ENCODE data around the gene TTYH3.

TTYH3 gene

GRCh38 chr7:2632733-2633537 lies 1.1 kb downstream of the TTYH3 start:
- no peak for TF ChIP-seq GATA2 (IDR thresholded peaks at IDR 0.05; ENCODE audit: low read depth, low read length)
- no peak for TF ChIP-seq GATA3 (IDR thresholded peaks at IDR 0.05; ENCODE audit: low read depth, low read length)

- TF ChIP-seq GATA3 (IDR thresholded peaks at IDR 0.05; ENCODE audit: low read depth, low read length) (no peak), GATA2 (IDR thresholded peaks at IDR 0.05; ENCODE audit: low read depth, low read length) (no peak)
Observed at GRCh38 chr7:2633538-2634266, 1.9 kb downstream of the TTYH3 start.

GRCh38 chr7:2634267-2635145 lies 2.7 kb downstream of the TTYH3 start:
- TF ChIP-seq GATA3 (IDR thresholded peaks at IDR 0.05; ENCODE audit: low read depth, low read length) (no peak), GATA2 (IDR thresholded peaks at IDR 0.05; ENCODE audit: low read depth, low read length) (no peak)

- no peak for TF ChIP-seq GATA2 (IDR thresholded peaks at IDR 0.05; ENCODE audit: low read depth, low read length)
- no peak for TF ChIP-seq GATA3 (IDR thresholded peaks at IDR 0.05; ENCODE audit: low read depth, low read length)
Observed at GRCh38 chr7:2635148-2635668, 3.4 kb downstream of the TTYH3 start.

GRCh38 chr7:2635810-2636701 lies 4.3 kb downstream of the TTYH3 start:
- TF ChIP-seq GATA3 (IDR thresholded peaks at IDR 0.05; ENCODE audit: low read depth, low read length) (no peak), GATA2 (IDR thresholded peaks at IDR 0.05; ENCODE audit: low read depth, low read length) (no peak)

GRCh38 chr7:2637066-2637471 lies 5.3 kb downstream of the TTYH3 start:
- TF ChIP-seq GATA3 (IDR thresholded peaks at IDR 0.05; ENCODE audit: low read depth, low read length) (no peak), GATA2 (IDR thresholded peaks at IDR 0.05; ENCODE audit: low read depth, low read length) (no peak)

GRCh38 chr7:2637505-2638223 lies 5.9 kb downstream of the TTYH3 start:
- no peak for TF ChIP-seq GATA3 (IDR thresholded peaks at IDR 0.05; ENCODE audit: low read depth, low read length)
- TF ChIP-seq GATA2 (IDR thresholded peaks at IDR 0.05; ENCODE audit: low read depth, low read length) = no peak

GRCh38 chr7:2638224-2638991 lies 6.6 kb downstream of the TTYH3 start:
- TF ChIP-seq GATA3 (IDR thresholded peaks at IDR 0.05; ENCODE audit: low read depth, low read length) = no peak
- TF ChIP-seq GATA2 (IDR thresholded peaks at IDR 0.05; ENCODE audit: low read depth, low read length) = no peak

- no peak for TF ChIP-seq GATA3 (IDR thresholded peaks at IDR 0.05; ENCODE audit: low read depth, low read length)
- TF ChIP-seq GATA2 (IDR thresholded peaks at IDR 0.05; ENCODE audit: low read depth, low read length) = no peak
Observed at GRCh38 chr7:2639181-2639681, 7.4 kb downstream of the TTYH3 start.

- TF ChIP-seq GATA2 (IDR thresholded peaks at IDR 0.05; ENCODE audit: low read depth, low read length) (no peak), GATA3 (IDR thresholded peaks at IDR 0.05; ENCODE audit: low read depth, low read length) (no peak)
Observed at GRCh38 chr7:2639695-2640481, 8.1 kb downstream of the TTYH3 start.

GRCh38 chr7:2640482-2640830 lies 8.7 kb downstream of the TTYH3 start:
- TF ChIP-seq GATA2 (IDR thresholded peaks at IDR 0.05; ENCODE audit: low read depth, low read length) = no peak
- TF ChIP-seq GATA3 (IDR thresholded peaks at IDR 0.05; ENCODE audit: low read depth, low read length) = no peak
